Measurements from ENCODE around the gene ARHGEF1. TPM values are rescaled to one million over a fixed set of nuclear protein-coding genes. Genes with fewer than 3 reads are reported as not detected.

ARHGEF1 gene
- total RNA-seq, 3 donors from 2014 or later (not counting 1 experiment from before 2014, with no cell fraction given) = 1,177 to 1,409 (median 1,354) TPM

DNA sequence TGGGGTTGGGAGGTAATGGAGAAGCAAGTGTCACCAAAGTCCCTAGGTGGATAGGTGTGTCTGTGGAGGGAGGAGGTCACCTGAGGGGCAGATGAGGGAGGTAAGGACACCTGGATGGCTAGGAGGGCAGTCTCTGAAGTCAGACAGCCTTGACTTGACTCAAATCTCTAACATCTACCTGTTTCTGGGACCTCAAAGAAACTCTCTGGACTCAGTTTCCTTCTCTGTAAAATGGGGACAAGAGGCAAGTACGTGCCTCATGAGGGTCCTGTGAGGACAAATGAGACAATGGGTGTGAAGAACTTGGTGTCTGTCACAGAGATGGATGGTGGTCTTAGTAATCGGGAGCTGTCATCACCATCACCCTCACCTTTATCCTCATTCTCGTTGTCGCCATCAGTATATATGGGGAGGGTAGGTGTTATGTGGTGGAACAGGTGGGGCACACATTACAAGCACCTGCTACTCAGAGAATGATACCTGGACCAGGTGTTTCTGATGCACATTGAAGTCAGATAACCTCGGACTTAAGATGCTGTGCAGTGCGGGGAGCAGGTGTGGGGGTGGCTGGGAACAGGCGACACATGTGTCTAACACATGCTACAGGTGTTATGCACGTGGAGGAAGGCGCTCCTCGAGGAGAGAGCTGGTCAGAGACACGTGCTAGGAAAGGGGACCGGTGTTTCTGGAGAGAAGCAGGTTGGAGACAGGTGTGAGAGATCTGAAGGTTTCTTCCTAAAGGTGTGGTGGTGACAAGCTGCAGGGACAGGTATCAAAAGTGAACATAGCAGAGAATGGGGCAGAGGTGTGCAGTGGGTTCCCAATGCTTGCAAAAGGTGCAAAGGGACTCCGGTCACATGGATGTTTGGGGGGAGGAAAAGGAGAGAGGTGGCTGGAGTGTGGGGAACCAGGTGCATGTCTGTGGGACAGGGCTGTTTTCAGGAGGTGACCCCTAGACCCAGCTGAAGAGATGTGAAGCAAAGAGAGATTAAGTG, 41.5 kb downstream of the ARHGEF1 start:
- Histone ChIP-seq H3K9me3 (ENCODE audit: control insufficient read depth, insufficient read depth, low read length) (no peaks in the 10 kb centered on the region), H3K4me3 (ENCODE audit: low read length) (no peak overlapping the region), H3K4me1 (ENCODE audit: control insufficient read depth, insufficient read depth, low read length) (peaks cover 36% of the 10 kb centered on the region), H3K27me3 (ENCODE audit: control insufficient read depth, insufficient read depth, low read length) (peaks cover 51% of the 10 kb centered on the region), H3K27ac (ENCODE audit: low read length) (no peak overlapping the region), H3K36me3 (ENCODE audit: control insufficient read depth, insufficient read depth, low read length) (no peaks in the 10 kb centered on the region)
- DNase-seq = no peak
- no peak for ATAC-seq
- H3K9me3 Mint-ChIP-seq = no peaks in the 10 kb centered on the region
- no peak overlapping the region for H3K27ac Mint-ChIP-seq
- WGBS (ENCODE audit: insufficient coverage) = 59% methylated on average over 11 of the region's 13 CpGs
- H3K4me1 Mint-ChIP-seq = peaks cover 18 to 37% of the 10 kb centered on the region in 2 donors
- intact Hi-C loops (cut with micrococcal nuclease) = no loop called here
- H3K27me3 Mint-ChIP-seq (ENCODE audit: low read depth in 2 of 2) = peaks cover 14 to 26% of the 10 kb centered on the region in 2 donors
- TF ChIP-seq, protein P1, sequence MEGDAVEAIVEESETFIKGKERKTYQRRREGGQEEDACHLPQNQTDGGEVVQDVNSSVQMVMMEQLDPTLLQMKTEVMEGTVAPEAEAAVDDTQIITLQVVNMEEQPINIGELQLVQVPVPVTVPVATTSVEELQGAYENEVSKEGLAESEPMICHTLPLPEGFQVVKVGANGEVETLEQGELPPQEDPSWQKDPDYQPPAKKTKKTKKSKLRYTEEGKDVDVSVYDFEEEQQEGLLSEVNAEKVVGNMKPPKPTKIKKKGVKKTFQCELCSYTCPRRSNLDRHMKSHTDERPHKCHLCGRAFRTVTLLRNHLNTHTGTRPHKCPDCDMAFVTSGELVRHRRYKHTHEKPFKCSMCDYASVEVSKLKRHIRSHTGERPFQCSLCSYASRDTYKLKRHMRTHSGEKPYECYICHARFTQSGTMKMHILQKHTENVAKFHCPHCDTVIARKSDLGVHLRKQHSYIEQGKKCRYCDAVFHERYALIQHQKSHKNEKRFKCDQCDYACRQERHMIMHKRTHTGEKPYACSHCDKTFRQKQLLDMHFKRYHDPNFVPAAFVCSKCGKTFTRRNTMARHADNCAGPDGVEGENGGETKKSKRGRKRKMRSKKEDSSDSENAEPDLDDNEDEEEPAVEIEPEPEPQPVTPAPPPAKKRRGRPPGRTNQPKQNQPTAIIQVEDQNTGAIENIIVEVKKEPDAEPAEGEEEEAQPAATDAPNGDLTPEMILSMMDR (IDR thresholded peaks at IDR 0.05) = no peak
- H3K4me3 Mint-ChIP-seq = no peak overlapping the region
- H3K36me3 Mint-ChIP-seq = no peaks in the 10 kb centered on the region

GRCh38 chr19:41925208-41926003, 42.4 kb downstream of the ARHGEF1 start:
- Histone ChIP-seq H3K4me1 (ENCODE audit: control insufficient read depth, insufficient read depth, low read length) (peaks cover 45% of the 10 kb centered on the region), H3K4me3 (ENCODE audit: low read length) (no peak overlapping the region), H3K36me3 (ENCODE audit: control insufficient read depth, insufficient read depth, low read length) (no peaks in the 10 kb centered on the region), H3K27me3 (ENCODE audit: control insufficient read depth, insufficient read depth, low read length) (peaks cover 56% of the 10 kb centered on the region), H3K9me3 (ENCODE audit: control insufficient read depth, insufficient read depth, low read length) (no peaks in the 10 kb centered on the region), H3K27ac (ENCODE audit: low read length) (no peak overlapping the region)
- no peak overlapping the region for H3K4me3 Mint-ChIP-seq
- DNase-seq = no peak
- H3K9me3 Mint-ChIP-seq = no peaks in the 10 kb centered on the region
- intact Hi-C loops (cut with micrococcal nuclease) = no loop called here
- TF ChIP-seq, protein P1 (IDR thresholded peaks at IDR 0.05) = no peak
- no peak for ATAC-seq
- peaks cover 28 to 47% of the 10 kb centered on the region in 2 donors for H3K4me1 Mint-ChIP-seq
- 74% methylated on average over 7 of the region's 7 CpGs for WGBS (ENCODE audit: insufficient coverage)
- H3K27ac Mint-ChIP-seq = no peak overlapping the region
- H3K27me3 Mint-ChIP-seq (ENCODE audit: low read depth in 2 of 2) = peaks cover 14 to 26% of the 10 kb centered on the region in 2 donors
- H3K36me3 Mint-ChIP-seq = no peaks in the 10 kb centered on the region

DNA sequence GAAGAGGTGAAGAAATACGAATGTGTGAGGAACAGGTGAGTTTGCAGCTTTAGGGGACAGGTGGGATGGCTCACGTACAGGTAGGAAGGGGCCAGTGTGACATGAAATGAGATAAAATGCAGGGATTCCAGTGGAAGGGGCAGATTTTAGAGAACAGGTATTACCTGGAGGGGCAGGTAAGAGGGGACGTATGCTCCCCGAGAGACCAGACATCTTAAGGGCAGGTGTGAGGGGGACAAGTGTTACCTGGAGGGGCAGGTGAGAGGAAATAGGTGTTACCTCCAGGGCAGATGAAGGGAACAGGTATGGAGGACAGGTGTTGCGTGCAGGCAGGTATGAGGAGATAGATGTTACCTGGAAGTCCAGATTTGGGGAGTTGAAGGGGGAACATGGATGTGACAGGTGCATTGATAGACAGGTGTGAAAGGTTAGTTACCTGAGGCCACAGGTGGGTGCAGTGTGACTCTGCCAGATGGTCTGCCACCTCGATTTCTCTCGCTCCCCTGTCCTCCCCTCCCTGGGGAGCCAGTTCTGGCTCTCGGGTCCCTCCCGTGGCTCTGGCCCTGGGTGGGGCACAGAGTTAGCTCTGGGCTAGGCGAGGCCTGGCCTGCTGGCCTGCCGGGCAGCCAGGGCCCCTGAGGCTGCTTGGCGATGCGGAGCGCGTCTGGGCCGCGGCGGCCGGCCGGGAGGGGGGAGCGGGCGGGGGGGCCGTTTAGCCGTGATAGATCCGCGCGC, 43.2 kb downstream of the ARHGEF1 start:
- intact Hi-C loops (cut with micrococcal nuclease) = no loop called here
- peaks cover 44% of the 10 kb centered on the region for H3K4me1 ChIP-seq (ENCODE audit: control insufficient read depth, insufficient read depth, low read length)
- ATAC-seq = no peak
- DNase-seq = no peak
- 60% methylated on average over 27 of the region's 27 CpGs for WGBS (ENCODE audit: insufficient coverage)
- no peak overlapping the region for H3K27ac ChIP-seq (ENCODE audit: low read length)
- Mint-ChIP-seq H3K4me3 (no peak overlapping the region), H3K27me3 (ENCODE audit: low read depth in 2 of 2) (peaks cover 14 to 21% of the 10 kb centered on the region in 2 donors), H3K36me3 (no peaks in the 10 kb centered on the region), H3K4me1 (peaks cover 29 to 45% of the 10 kb centered on the region in 2 donors), H3K27ac (no peak overlapping the region), H3K9me3 (no peaks in the 10 kb centered on the region)
- H3K36me3 ChIP-seq (ENCODE audit: control insufficient read depth, insufficient read depth, low read length) = no peaks in the 10 kb centered on the region
- no peaks in the 10 kb centered on the region for H3K9me3 ChIP-seq (ENCODE audit: control insufficient read depth, insufficient read depth, low read length)
- H3K4me3 ChIP-seq (ENCODE audit: low read length) = no peak overlapping the region
- peaks cover 53% of the 10 kb centered on the region for H3K27me3 ChIP-seq (ENCODE audit: control insufficient read depth, insufficient read depth, low read length)
- TF ChIP-seq, protein P1 (IDR thresholded peaks at IDR 0.05) = no peak

All from natural killer cell (primary cell).